ENCODE data around the gene MAST1.

The MAST1 gene

DNA sequence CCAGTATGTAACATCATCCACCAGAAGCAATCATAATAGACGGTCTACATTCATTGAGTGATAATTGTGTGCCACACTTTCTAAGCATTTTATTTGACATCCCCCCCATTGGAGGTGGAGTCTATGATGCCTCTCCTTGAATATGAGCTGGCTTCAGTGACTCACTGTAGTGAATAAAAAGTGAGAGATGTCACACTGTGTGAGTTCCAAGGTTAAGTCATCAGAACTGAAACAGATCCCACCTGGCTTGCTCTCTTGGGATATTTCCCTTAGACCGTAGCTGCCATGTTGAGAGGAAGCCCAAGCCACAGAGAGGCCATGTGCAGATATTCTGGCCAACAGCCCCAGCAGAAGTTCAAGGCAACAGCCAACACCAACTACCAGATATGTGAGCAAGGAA, 16.6 kb upstream of the MAST1 start:
- Histone ChIP-seq H3K27ac (ENCODE audit: low read length, poor library complexity, severe bottlenecking) (no peak overlapping the region), H3K4me1 (ENCODE audit: control insufficient read depth, insufficient read depth, low read depth, low read length) (peaks cover 5% of the 10 kb centered on the region), H3K36me3 (ENCODE audit: control insufficient read depth in 1 of 2, insufficient read depth in 2 of 2, low read depth in 1 of 2, low read length in 2 of 2) (no peaks in the 10 kb centered on the region), H2BK12ac (ENCODE audit: low read length in 2 of 2) (no peak overlapping the region), H2BK5ac (ENCODE audit: low read depth, low read length, poor library complexity, severe bottlenecking) (no peak overlapping the region), H2BK15ac (ENCODE audit: low read depth, poor library complexity, severe bottlenecking) (no peak overlapping the region), H2BK120ac (ENCODE audit: low read depth, low read length) (no peak overlapping the region), H3K18ac (ENCODE audit: low read depth in 1 of 2, low read length in 2 of 2) (no peak overlapping the region), H3K23ac (ENCODE audit: low read length in 2 of 2) (no peak overlapping the region), H4K8ac (ENCODE audit: low read length) (no peak overlapping the region), H3K9ac (ENCODE audit: low read length) (no peak overlapping the region), H3K4me2 (ENCODE audit: low read length, poor library complexity, severe bottlenecking) (no peak overlapping the region), H3K4me3 (ENCODE audit: insufficient read depth in 1 of 2, low read depth in 1 of 2, low read length in 2 of 2) (no peak overlapping the region), H2AK5ac (ENCODE audit: low read length, severe bottlenecking) (no peak overlapping the region), H3K4ac (ENCODE audit: low read depth in 1 of 2, low read length in 2 of 2) (no peak overlapping the region), H2AFZ (ENCODE audit: low read depth, low read length) (no peak overlapping the region), H3K9me3 (ENCODE audit: control insufficient read depth, low read length) (peaks cover 4% of the 10 kb centered on the region), H3K27me3 (ENCODE audit: control insufficient read depth in 1 of 2, insufficient read depth in 1 of 2, low read length in 2 of 2) (peaks cover 12 to 20% of the 10 kb centered on the region in 2 experiments), H4K91ac (ENCODE audit: low read length) (no peak overlapping the region), H3K79me1 (replicated peaks; ENCODE audit: low read length, poor library complexity, severe bottlenecking) (no peaks in the 10 kb centered on the region), H3K14ac (ENCODE audit: low read length in 2 of 2) (no peak overlapping the region)
- DNase-seq: no peak
- WGBS: 98% methylated on average over 2 of the region's 2 CpGs

DNA sequence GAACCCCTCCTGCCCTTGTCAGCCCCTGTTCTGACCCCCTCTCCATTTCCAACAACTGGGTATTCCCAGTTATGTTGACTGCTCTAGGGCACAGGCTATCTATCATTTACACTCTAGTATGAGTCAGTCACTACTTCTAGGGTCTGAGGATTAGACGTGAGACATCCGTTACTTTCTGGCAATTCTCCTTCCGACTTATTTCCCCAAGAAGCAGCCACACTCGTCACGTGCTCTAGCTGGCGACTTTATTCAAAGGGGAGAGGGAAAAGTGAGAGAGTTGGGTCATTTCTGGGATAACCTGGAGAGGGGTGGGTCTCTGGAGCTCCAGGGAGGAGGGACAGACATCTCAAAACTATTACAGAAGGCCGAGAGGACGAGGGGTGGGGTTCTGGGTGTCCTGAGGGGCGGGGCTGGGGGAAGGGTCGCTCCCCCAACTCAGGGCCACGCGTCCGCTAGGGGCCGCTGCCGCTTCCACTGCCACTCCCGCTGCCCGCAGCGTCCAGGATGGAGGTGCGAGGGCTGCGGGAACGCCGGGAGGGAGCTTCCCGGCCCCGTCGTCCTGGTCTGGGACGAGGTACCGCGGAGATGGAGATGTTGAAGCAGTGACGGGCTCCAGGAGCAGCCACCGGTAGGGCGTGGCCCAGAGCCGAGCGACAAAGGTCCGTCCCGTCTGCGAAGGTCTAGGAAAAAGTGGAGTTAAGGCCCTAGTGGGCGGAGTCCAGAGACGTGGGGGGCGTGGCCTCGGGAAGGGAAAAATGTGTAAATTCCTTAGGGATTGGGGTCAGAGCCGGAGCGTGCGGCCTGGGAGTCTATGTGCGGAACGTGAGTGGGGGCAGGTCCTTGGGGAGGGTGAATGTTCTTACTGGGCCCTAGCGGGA, 12.8 kb upstream of the MAST1 start:
- no peak overlapping the region for H2BK5ac ChIP-seq (ENCODE audit: low read depth, low read length, poor library complexity, severe bottlenecking)
- no peak overlapping the region for H3K14ac ChIP-seq (ENCODE audit: low read length in 2 of 2)
- H2AFZ ChIP-seq (ENCODE audit: low read depth, low read length): peak overlapping the region; percentile 10
- no peaks in the 10 kb centered on the region for H3K79me1 ChIP-seq (replicated peaks; ENCODE audit: low read length, poor library complexity, severe bottlenecking)
- peaks cover 4% of the 10 kb centered on the region for H3K9me3 ChIP-seq (ENCODE audit: control insufficient read depth, low read length)
- H3K4me3 ChIP-seq (ENCODE audit: insufficient read depth in 1 of 2, low read depth in 1 of 2, low read length in 2 of 2): peak overlapping the region in 1 of 2 experiments; percentile 28
- no peaks in the 10 kb centered on the region for H3K36me3 ChIP-seq (ENCODE audit: control insufficient read depth in 1 of 2, insufficient read depth in 2 of 2, low read depth in 1 of 2, low read length in 2 of 2)
- peak overlapping the region in 1 of 2 experiments; percentile 31 for H3K23ac ChIP-seq (ENCODE audit: low read length in 2 of 2)
- peaks cover 5% of the 10 kb centered on the region for H3K4me1 ChIP-seq (ENCODE audit: control insufficient read depth, insufficient read depth, low read depth, low read length)
- 6% methylated on average over 45 of the region's 46 CpGs for WGBS
- no peak overlapping the region for H3K27ac ChIP-seq (ENCODE audit: low read length, poor library complexity, severe bottlenecking)
- H2AK5ac ChIP-seq (ENCODE audit: low read length, severe bottlenecking): no peak overlapping the region
- peak; percentile 39 for DNase-seq
- no peak overlapping the region for H2BK120ac ChIP-seq (ENCODE audit: low read depth, low read length)
- H3K27me3 ChIP-seq (ENCODE audit: control insufficient read depth in 1 of 2, insufficient read depth in 1 of 2, low read length in 2 of 2): peaks cover 37 to 41% of the 10 kb centered on the region in 2 experiments
- peak overlapping the region; percentile 30 for H4K8ac ChIP-seq (ENCODE audit: low read length)
- peak overlapping the region in 1 of 2 experiments; percentile 64 for H3K18ac ChIP-seq (ENCODE audit: low read depth in 1 of 2, low read length in 2 of 2)
- no peak overlapping the region for H3K9ac ChIP-seq (ENCODE audit: low read length)
- no peak overlapping the region for H3K4ac ChIP-seq (ENCODE audit: low read depth in 1 of 2, low read length in 2 of 2)
- H3K4me2 ChIP-seq (ENCODE audit: low read length, poor library complexity, severe bottlenecking): no peak overlapping the region
- H2BK15ac ChIP-seq (ENCODE audit: low read depth, poor library complexity, severe bottlenecking): no peak overlapping the region
- H4K91ac ChIP-seq (ENCODE audit: low read length): no peak overlapping the region
- H2BK12ac ChIP-seq (ENCODE audit: low read length in 2 of 2): peak overlapping the region in 1 of 2 experiments; percentile 14

DNA sequence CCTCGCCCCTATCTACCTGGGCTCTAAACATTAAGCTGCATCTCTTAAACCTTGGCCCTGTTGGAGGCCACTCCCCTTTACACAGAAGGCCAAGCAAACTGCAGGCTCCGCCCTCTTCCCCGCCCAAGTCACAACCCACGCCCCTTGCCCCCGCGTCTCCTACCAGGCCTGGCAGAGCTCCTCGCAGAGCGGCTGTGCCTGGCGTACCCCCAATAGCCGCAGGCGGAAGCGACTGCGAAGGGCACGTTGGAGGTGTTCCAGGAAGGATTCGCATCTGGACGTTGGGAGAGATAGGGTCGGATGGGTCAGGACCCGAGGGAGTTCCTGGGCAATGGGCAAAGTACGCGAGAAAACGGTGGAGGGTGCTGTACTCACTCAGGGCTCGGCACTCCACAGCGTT, 9.8 kb upstream of the MAST1 start:
- Histone ChIP-seq H2BK12ac (ENCODE audit: low read length in 2 of 2) (no peak overlapping the region), H3K27ac (ENCODE audit: low read length, poor library complexity, severe bottlenecking) (no peak overlapping the region), H2AFZ (ENCODE audit: low read depth, low read length) (no peak overlapping the region), H3K23ac (ENCODE audit: low read length in 2 of 2) (no peak overlapping the region), H4K91ac (ENCODE audit: low read length) (no peak overlapping the region), H3K4ac (ENCODE audit: low read depth in 1 of 2, low read length in 2 of 2) (no peak overlapping the region), H3K9me3 (ENCODE audit: control insufficient read depth, low read length) (no peaks in the 10 kb centered on the region), H3K4me1 (ENCODE audit: control insufficient read depth, insufficient read depth, low read depth, low read length) (peaks cover 11% of the 10 kb centered on the region), H4K8ac (ENCODE audit: low read length) (no peak overlapping the region), H3K4me3 (ENCODE audit: insufficient read depth in 1 of 2, low read depth in 1 of 2, low read length in 2 of 2) (no peak overlapping the region), H2BK120ac (ENCODE audit: low read depth, low read length) (no peak overlapping the region), H3K9ac (ENCODE audit: low read length) (no peak overlapping the region), H3K4me2 (ENCODE audit: low read length, poor library complexity, severe bottlenecking) (no peak overlapping the region), H2BK5ac (ENCODE audit: low read depth, low read length, poor library complexity, severe bottlenecking) (no peak overlapping the region), H2AK5ac (ENCODE audit: low read length, severe bottlenecking) (no peak overlapping the region), H3K18ac (ENCODE audit: low read depth in 1 of 2, low read length in 2 of 2) (no peak overlapping the region), H3K36me3 (ENCODE audit: control insufficient read depth in 1 of 2, insufficient read depth in 2 of 2, low read depth in 1 of 2, low read length in 2 of 2) (no peaks in the 10 kb centered on the region), H3K79me1 (replicated peaks; ENCODE audit: low read length, poor library complexity, severe bottlenecking) (no peaks in the 10 kb centered on the region), H2BK15ac (ENCODE audit: low read depth, poor library complexity, severe bottlenecking) (no peak overlapping the region), H3K14ac (ENCODE audit: low read length in 2 of 2) (no peak overlapping the region), H3K27me3 (ENCODE audit: control insufficient read depth in 1 of 2, insufficient read depth in 1 of 2, low read length in 2 of 2) (peaks cover 66 to 71% of the 10 kb centered on the region in 2 experiments)
- 17% methylated on average over 21 of the region's 23 CpGs for WGBS
- no peak for DNase-seq

DNA sequence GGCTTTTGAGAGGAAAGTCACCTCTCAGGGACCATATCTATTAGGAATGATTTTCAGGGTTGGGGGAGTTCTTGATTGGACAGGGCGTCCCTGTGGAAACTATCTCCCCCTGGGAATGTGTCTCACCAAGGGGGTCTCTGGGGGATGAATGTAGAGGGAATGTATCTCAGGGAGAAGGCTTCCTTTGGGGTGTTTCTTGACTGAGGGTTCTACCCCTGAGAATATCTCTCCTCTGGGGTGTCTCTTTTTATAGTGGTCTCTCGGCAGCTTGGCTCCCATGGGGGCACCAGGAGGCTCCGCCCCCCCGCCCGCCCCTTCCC, 4.9 kb upstream of the MAST1 start:
- H2BK12ac ChIP-seq (ENCODE audit: low read length in 2 of 2): no peak overlapping the region
- no peaks in the 10 kb centered on the region for H3K36me3 ChIP-seq (ENCODE audit: control insufficient read depth in 1 of 2, insufficient read depth in 2 of 2, low read depth in 1 of 2, low read length in 2 of 2)
- 9% methylated on average over 1 of the region's 5 CpGs for WGBS

More for the DNA sequence above, 4.9 kb upstream of the MAST1 start:
- H3K4me1 ChIP-seq (ENCODE audit: control insufficient read depth, insufficient read depth, low read depth, low read length): peaks cover 24% of the 10 kb centered on the region
- no peak overlapping the region for H3K4me3 ChIP-seq (ENCODE audit: insufficient read depth in 1 of 2, low read depth in 1 of 2, low read length in 2 of 2)
- no peak overlapping the region for H3K4me2 ChIP-seq (ENCODE audit: low read length, poor library complexity, severe bottlenecking)
- H2BK5ac ChIP-seq (ENCODE audit: low read depth, low read length, poor library complexity, severe bottlenecking): no peak overlapping the region
- H4K8ac ChIP-seq (ENCODE audit: low read length): no peak overlapping the region
- H4K91ac ChIP-seq (ENCODE audit: low read length): no peak overlapping the region
- no peak overlapping the region for H3K4ac ChIP-seq (ENCODE audit: low read depth in 1 of 2, low read length in 2 of 2)
- no peak for DNase-seq
- no peak overlapping the region for H3K18ac ChIP-seq (ENCODE audit: low read depth in 1 of 2, low read length in 2 of 2)
- no peaks in the 10 kb centered on the region for H3K79me1 ChIP-seq (replicated peaks; ENCODE audit: low read length, poor library complexity, severe bottlenecking)
- no peak overlapping the region for H2AK5ac ChIP-seq (ENCODE audit: low read length, severe bottlenecking)
- no peak overlapping the region for H3K27ac ChIP-seq (ENCODE audit: low read length, poor library complexity, severe bottlenecking)
- H2BK120ac ChIP-seq (ENCODE audit: low read depth, low read length): no peak overlapping the region
- no peak overlapping the region for H3K14ac ChIP-seq (ENCODE audit: low read length in 2 of 2)
- H3K27me3 ChIP-seq (ENCODE audit: control insufficient read depth in 1 of 2, insufficient read depth in 1 of 2, low read length in 2 of 2): peaks cover 93 to 94% of the 10 kb centered on the region in 2 experiments
- no peak overlapping the region for H3K23ac ChIP-seq (ENCODE audit: low read length in 2 of 2)
- H3K9ac ChIP-seq (ENCODE audit: low read length): no peak overlapping the region
- no peak overlapping the region for H2BK15ac ChIP-seq (ENCODE audit: low read depth, poor library complexity, severe bottlenecking)
- H3K9me3 ChIP-seq (ENCODE audit: control insufficient read depth, low read length): no peaks in the 10 kb centered on the region
- no peak overlapping the region for H2AFZ ChIP-seq (ENCODE audit: low read depth, low read length)
